GM23338 (cell line): ENCODE measurements around the gene PROX2.

Source experiments
- EZH2 ChIP-seq: fragments of 200-600 bp; sonication (generic); IDR thresholded peaks from one replicate; pipeline ENCODE4 v1.8.0; 2017; ENCODE audit warnings: antibody characterized with exemption, mild to moderate bottlenecking, low read depth; ENCODE audit not compliant: unreplicated experiment
- EZH2phosphoT487 ChIP-seq: fragments of 200-600 bp; sonication (generic); IDR thresholded peaks from one replicate; pipeline ENCODE4 v1.8.1; 2018; ENCODE audit warnings: antibody characterized with exemption; ENCODE audit not compliant: unreplicated experiment
- POLR2AphosphoS5 ChIP-seq: IDR thresholded peaks from 2 replicates; pipeline ENCODE4 v1.6.1; 2016; ENCODE audit warnings: antibody characterized with exemption, low read depth
- TF ChIP-seq, protein P1 (sequence below), 2 experiments: fragments of 200-600 bp in 1 of 2; sonication (generic) in 1 of 2; conservative IDR thresholded peaks; 2 replicates each; pipeline versions ENCODE4 v1.5.1 to v1.6.1; 2016 to 2017; ENCODE audit warnings: antibody characterized with exemption in 2 of 2, low read depth in 2 of 2, mild to moderate bottlenecking in 2 of 2, moderate library complexity in 1 of 2

DNA sequence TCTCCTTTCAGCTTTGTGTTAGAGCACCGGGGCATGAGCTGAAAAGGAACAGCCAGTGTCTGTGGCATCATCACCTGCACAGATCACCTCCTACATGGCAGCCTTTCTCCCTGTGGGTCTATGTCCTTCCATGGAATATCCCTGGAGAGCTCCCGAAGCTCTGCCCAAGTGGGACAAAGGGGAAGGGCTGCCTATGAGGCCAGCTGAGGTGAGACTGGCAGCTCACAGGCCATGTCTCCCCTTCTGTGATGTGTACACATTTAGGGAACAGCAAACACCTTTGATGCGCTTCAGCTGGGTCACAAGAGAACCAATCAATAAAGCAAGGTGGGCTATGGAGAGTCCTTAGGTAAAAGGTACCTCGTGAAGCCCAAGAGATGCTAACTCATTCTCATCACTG, 4.1 kb downstream of the PROX2 start:
- TF ChIP-seq, protein P1, sequence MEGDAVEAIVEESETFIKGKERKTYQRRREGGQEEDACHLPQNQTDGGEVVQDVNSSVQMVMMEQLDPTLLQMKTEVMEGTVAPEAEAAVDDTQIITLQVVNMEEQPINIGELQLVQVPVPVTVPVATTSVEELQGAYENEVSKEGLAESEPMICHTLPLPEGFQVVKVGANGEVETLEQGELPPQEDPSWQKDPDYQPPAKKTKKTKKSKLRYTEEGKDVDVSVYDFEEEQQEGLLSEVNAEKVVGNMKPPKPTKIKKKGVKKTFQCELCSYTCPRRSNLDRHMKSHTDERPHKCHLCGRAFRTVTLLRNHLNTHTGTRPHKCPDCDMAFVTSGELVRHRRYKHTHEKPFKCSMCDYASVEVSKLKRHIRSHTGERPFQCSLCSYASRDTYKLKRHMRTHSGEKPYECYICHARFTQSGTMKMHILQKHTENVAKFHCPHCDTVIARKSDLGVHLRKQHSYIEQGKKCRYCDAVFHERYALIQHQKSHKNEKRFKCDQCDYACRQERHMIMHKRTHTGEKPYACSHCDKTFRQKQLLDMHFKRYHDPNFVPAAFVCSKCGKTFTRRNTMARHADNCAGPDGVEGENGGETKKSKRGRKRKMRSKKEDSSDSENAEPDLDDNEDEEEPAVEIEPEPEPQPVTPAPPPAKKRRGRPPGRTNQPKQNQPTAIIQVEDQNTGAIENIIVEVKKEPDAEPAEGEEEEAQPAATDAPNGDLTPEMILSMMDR (conservative IDR thresholded peaks at IDR 0.05; ENCODE audit: low read depth in 2 of 2) = no peak
- no peak for TF ChIP-seq POLR2AphosphoS5
- no peak for TF ChIP-seq EZH2
- TF ChIP-seq EZH2phosphoT487 = no peak
